ENCODE measurements around the gene HBM. TPM values are rescaled to one million over a fixed set of nuclear protein-coding genes. Genes with fewer than 3 reads are reported as not detected.
"Not testable (repeated sequence)": the region's sequence is repeated elsewhere in the genome, so short reads cannot be mapped to it uniquely, and the experiment has no call there.

The HBM gene
- total RNA-seq, 1 experiment from 2014 or later = not detected

GRCh38 chr16:119295-119694 lies 46.5 kb upstream of the HBM start:
- intact Hi-C loops (cut with micrococcal nuclease; ENCODE audit: unreplicated experiment) = no loop called here
- no peak overlapping the region for H3K4me3 Mint-ChIP-seq (ENCODE audit: low read depth, unreplicated experiment)
- no peak overlapping the region for H3K27ac Mint-ChIP-seq (ENCODE audit: unreplicated experiment)
- no TSS peak for BruUV-seq (replicated peaks)
- peaks cover 2% of the 10 kb centered on the region for H3K4me1 Mint-ChIP-seq (ENCODE audit: low read depth, unreplicated experiment)
- no peaks in the 10 kb centered on the region for H3K9me3 Mint-ChIP-seq (ENCODE audit: low read depth, unreplicated experiment)
- no peaks in the 10 kb centered on the region for H3K27me3 Mint-ChIP-seq (ENCODE audit: unreplicated experiment)
- TF ChIP-seq, protein P1, sequence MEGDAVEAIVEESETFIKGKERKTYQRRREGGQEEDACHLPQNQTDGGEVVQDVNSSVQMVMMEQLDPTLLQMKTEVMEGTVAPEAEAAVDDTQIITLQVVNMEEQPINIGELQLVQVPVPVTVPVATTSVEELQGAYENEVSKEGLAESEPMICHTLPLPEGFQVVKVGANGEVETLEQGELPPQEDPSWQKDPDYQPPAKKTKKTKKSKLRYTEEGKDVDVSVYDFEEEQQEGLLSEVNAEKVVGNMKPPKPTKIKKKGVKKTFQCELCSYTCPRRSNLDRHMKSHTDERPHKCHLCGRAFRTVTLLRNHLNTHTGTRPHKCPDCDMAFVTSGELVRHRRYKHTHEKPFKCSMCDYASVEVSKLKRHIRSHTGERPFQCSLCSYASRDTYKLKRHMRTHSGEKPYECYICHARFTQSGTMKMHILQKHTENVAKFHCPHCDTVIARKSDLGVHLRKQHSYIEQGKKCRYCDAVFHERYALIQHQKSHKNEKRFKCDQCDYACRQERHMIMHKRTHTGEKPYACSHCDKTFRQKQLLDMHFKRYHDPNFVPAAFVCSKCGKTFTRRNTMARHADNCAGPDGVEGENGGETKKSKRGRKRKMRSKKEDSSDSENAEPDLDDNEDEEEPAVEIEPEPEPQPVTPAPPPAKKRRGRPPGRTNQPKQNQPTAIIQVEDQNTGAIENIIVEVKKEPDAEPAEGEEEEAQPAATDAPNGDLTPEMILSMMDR (IDR thresholded peaks at IDR 0.05; ENCODE audit: unreplicated experiment) = no peak
- CTCF ChIA-PET = no interaction called here
- peaks cover 21% of the 10 kb centered on the region for H3K36me3 Mint-ChIP-seq (ENCODE audit: insufficient read depth, unreplicated experiment)
- DNase-seq = no peak

- Mint-ChIP-seq H3K4me1 (ENCODE audit: low read depth, unreplicated experiment) (no peaks in the 10 kb centered on the region), H3K36me3 (ENCODE audit: insufficient read depth, unreplicated experiment) (peaks cover 19% of the 10 kb centered on the region), H3K27me3 (ENCODE audit: unreplicated experiment) (no peaks in the 10 kb centered on the region), H3K9me3 (ENCODE audit: low read depth, unreplicated experiment) (no peaks in the 10 kb centered on the region), H3K27ac (ENCODE audit: unreplicated experiment) (no peak overlapping the region), H3K4me3 (ENCODE audit: low read depth, unreplicated experiment) (no peak overlapping the region)
- DNase-seq = no peak
- intact Hi-C loops (cut with micrococcal nuclease; ENCODE audit: unreplicated experiment) = no loop called here
- no TSS peak for BruUV-seq (replicated peaks)
- CTCF ChIA-PET = interaction anchor here (0.6 kb wide), 1 partner anchor 8 kb away, joined by 3 read pairs; no protein-coding TSS in a partner anchor
- TF ChIP-seq, protein P1 (IDR thresholded peaks at IDR 0.05; ENCODE audit: unreplicated experiment) = no peak
These were observed 45.8 kb upstream of the HBM start for GRCh38 chr16:119835-120491.

DNA sequence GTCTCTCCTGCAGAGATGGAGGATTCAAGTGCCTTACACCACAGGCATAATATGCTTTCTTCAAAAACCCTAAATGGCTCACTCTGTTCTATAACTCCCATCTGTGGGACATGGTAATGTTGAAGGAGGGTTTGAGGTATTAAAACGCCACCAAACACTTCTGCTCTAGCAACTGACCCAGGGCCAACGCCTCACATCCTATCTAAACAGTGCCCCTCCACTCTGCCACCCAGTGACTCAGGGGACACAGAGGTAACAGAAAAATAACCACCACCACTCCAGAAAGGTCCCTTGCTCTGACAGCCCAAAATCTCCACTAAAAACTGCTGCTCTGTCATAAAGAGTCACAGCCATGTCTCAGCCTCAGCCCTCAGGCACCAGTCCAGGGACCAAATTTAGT lies 45.0 kb upstream of the HBM start:
- CTCF ChIA-PET = no interaction called here
- TF ChIP-seq, protein P1 (IDR thresholded peaks at IDR 0.05; ENCODE audit: unreplicated experiment) = no peak
- intact Hi-C loops (cut with micrococcal nuclease; ENCODE audit: unreplicated experiment) = no loop called here
- no peak for DNase-seq
- BruUV-seq (replicated peaks) = no TSS peak
- Mint-ChIP-seq H3K27ac (ENCODE audit: unreplicated experiment) (no peak overlapping the region), H3K27me3 (ENCODE audit: unreplicated experiment) (no peaks in the 10 kb centered on the region), H3K4me1 (ENCODE audit: low read depth, unreplicated experiment) (no peaks in the 10 kb centered on the region), H3K9me3 (ENCODE audit: low read depth, unreplicated experiment) (no peaks in the 10 kb centered on the region), H3K36me3 (ENCODE audit: insufficient read depth, unreplicated experiment) (peaks cover 13% of the 10 kb centered on the region), H3K4me3 (ENCODE audit: low read depth, unreplicated experiment) (no peak overlapping the region)

- TF ChIP-seq, protein P1 (IDR thresholded peaks at IDR 0.05; ENCODE audit: unreplicated experiment) = no peak
- no peak for DNase-seq
- CTCF ChIA-PET = no interaction called here
- Mint-ChIP-seq H3K36me3 (ENCODE audit: insufficient read depth, unreplicated experiment) (peaks cover 9% of the 10 kb centered on the region), H3K27me3 (ENCODE audit: unreplicated experiment) (no peaks in the 10 kb centered on the region), H3K4me1 (ENCODE audit: low read depth, unreplicated experiment) (no peaks in the 10 kb centered on the region), H3K9me3 (ENCODE audit: low read depth, unreplicated experiment) (no peaks in the 10 kb centered on the region), H3K4me3 (ENCODE audit: low read depth, unreplicated experiment) (no peak overlapping the region), H3K27ac (ENCODE audit: unreplicated experiment) (no peak overlapping the region)
- intact Hi-C loops (cut with micrococcal nuclease; ENCODE audit: unreplicated experiment) = no loop called here
- no TSS peak for BruUV-seq (replicated peaks)
These were observed 43.4 kb upstream of the HBM start for GRCh38 chr16:122361-122760.

GRCh38 chr16:123558-124350 lies 42.0 kb upstream of the HBM start:
- H3K9me3 Mint-ChIP-seq (ENCODE audit: low read depth, unreplicated experiment); H3K27ac Mint-ChIP-seq (ENCODE audit: unreplicated experiment); H3K36me3 Mint-ChIP-seq (ENCODE audit: insufficient read depth, unreplicated experiment); H3K4me1 Mint-ChIP-seq (ENCODE audit: low read depth, unreplicated experiment); intact Hi-C loops (cut with micrococcal nuclease; ENCODE audit: unreplicated experiment); H3K27me3 Mint-ChIP-seq (ENCODE audit: unreplicated experiment); BruUV-seq (replicated peaks); CTCF ChIA-PET; H3K4me3 Mint-ChIP-seq (ENCODE audit: low read depth, unreplicated experiment); DNase-seq: not testable (repeated sequence)
